ENCODE data around the gene RHBDF2. TPM values are rescaled to one million over a fixed set of nuclear protein-coding genes. Genes with fewer than 3 reads are reported as not detected.

Gene RHBDF2
- total RNA-seq, 1 experiment from 2014 or later, result 19.7 TPM

DNA sequence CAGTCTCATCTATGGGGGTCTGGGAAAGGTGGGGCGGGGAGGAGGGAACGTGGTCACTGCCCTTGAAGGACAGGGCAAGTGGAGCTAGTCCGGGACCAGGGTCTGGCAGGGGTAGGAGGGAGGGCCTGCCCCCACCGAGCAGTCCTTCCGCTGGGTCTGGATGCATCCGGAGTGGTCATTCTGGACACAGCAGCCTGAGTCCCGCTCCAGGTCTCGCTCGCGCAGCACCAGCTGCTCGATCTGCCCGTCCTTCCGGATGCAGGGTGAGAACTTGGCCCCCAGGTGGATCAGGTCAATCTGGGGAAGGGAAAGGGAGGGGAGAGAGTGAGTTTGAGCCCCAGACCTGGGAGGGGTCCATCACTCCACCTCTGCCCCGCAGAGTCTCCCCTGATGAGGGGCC lies 27.0 kb downstream of the RHBDF2 start:
- no peak overlapping the region for H3K56ac ChIP-seq (ENCODE audit: insufficient read length, low read depth, low read length)
- H2AFZ ChIP-seq (ENCODE audit: low read length), result no peak overlapping the region
- H2BK15ac ChIP-seq (ENCODE audit: low read depth, low read length), result no peak overlapping the region
- H3K27me3 Mint-ChIP-seq (ENCODE audit: low read depth), result no peaks in the 10 kb centered on the region
- H2BK5ac ChIP-seq (ENCODE audit: insufficient read length, low read length), result no peak overlapping the region
- H3K4me2 ChIP-seq (ENCODE audit: insufficient read depth, insufficient read length, low read length), result no peak overlapping the region
- H3K79me2 ChIP-seq (ENCODE audit: insufficient read depth, low read length), result no peaks in the 10 kb centered on the region
- H2AK5ac ChIP-seq (ENCODE audit: insufficient read length, low read length), result no peak overlapping the region
- no peak overlapping the region for H3K27ac Mint-ChIP-seq
- H3K4me3 Mint-ChIP-seq, result no peak overlapping the region
- no peak overlapping the region for H4K8ac ChIP-seq (replicated peaks; ENCODE audit: insufficient read length, low read depth, low read length)
- H3K14ac ChIP-seq (ENCODE audit: insufficient read depth, low read length), result no peak overlapping the region
- no peak overlapping the region for H3K9ac ChIP-seq (ENCODE audit: extremely low read depth, insufficient read length, low read length)
- H4K91ac ChIP-seq (ENCODE audit: insufficient read length, low read depth, low read length), result no peak overlapping the region
- no CpG with 5 or more reads among the region's 14 CpGs for WGBS (ENCODE audit: extremely low coverage, insufficient read length, low lambda C conversion rate)
- H3K4me1 Mint-ChIP-seq, result no peaks in the 10 kb centered on the region
- H3K27ac ChIP-seq (ENCODE audit: insufficient read length, low read depth, low read length), result no peak overlapping the region
- H3K23ac ChIP-seq (ENCODE audit: insufficient read length, low read depth, low read length), result no peak overlapping the region
- H3K18ac ChIP-seq (ENCODE audit: insufficient read length, low read depth, low read length), result no peak overlapping the region
- TF ChIP-seq, protein P1, sequence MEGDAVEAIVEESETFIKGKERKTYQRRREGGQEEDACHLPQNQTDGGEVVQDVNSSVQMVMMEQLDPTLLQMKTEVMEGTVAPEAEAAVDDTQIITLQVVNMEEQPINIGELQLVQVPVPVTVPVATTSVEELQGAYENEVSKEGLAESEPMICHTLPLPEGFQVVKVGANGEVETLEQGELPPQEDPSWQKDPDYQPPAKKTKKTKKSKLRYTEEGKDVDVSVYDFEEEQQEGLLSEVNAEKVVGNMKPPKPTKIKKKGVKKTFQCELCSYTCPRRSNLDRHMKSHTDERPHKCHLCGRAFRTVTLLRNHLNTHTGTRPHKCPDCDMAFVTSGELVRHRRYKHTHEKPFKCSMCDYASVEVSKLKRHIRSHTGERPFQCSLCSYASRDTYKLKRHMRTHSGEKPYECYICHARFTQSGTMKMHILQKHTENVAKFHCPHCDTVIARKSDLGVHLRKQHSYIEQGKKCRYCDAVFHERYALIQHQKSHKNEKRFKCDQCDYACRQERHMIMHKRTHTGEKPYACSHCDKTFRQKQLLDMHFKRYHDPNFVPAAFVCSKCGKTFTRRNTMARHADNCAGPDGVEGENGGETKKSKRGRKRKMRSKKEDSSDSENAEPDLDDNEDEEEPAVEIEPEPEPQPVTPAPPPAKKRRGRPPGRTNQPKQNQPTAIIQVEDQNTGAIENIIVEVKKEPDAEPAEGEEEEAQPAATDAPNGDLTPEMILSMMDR (conservative IDR thresholded peaks at IDR 0.05), result no peak
- no peaks in the 10 kb centered on the region for H3K9me3 ChIP-seq (ENCODE audit: control insufficient read depth, low read depth, low read length)
- H2BK120ac ChIP-seq (ENCODE audit: low read depth, low read length, poor library complexity, severe bottlenecking), result no peak overlapping the region
- H4K5ac ChIP-seq (ENCODE audit: insufficient read length, low read depth, low read length), result no peak overlapping the region
- H2BK12ac ChIP-seq (ENCODE audit: insufficient read length, low read depth, low read length), result no peak overlapping the region
- H3K36me3 Mint-ChIP-seq (ENCODE audit: insufficient read depth in 1 of 3, low read depth in 3 of 3), result peaks cover 4 to 27% (median 5%) of the 10 kb centered on the region in 3 experiments; a peak in 5 of 7 replicates
- no peak overlapping the region for H3T11ph ChIP-seq (ENCODE audit: low read length)
- no peak overlapping the region for H3K4ac ChIP-seq (ENCODE audit: low read depth, low read length)
- no peaks in the 10 kb centered on the region for H3K27me3 ChIP-seq (ENCODE audit: insufficient read depth, low read length)
- no peaks in the 10 kb centered on the region for H4K20me1 ChIP-seq (ENCODE audit: control insufficient read depth, insufficient read depth, insufficient read length)
- no peaks in the 10 kb centered on the region for H3K23me2 ChIP-seq (ENCODE audit: insufficient read length, low read depth, low read length, poor library complexity, severe bottlenecking)
- H3K79me1 ChIP-seq (ENCODE audit: insufficient read depth, low read depth, low read length, poor library complexity, severe bottlenecking), result no peaks in the 10 kb centered on the region
- DNase-seq, result no peak
- no peaks in the 10 kb centered on the region for H3K4me1 ChIP-seq (ENCODE audit: insufficient read depth, low read length)
- no peak overlapping the region for H2BK20ac ChIP-seq (ENCODE audit: low read depth, low read length, poor library complexity, severe bottlenecking)
- no peaks in the 10 kb centered on the region; a peak in 1 of 5 replicates for H3K9me3 Mint-ChIP-seq

Measured in H9 (cell line).